ENCODE data around the gene HERC3.

Gene HERC3

DNA sequence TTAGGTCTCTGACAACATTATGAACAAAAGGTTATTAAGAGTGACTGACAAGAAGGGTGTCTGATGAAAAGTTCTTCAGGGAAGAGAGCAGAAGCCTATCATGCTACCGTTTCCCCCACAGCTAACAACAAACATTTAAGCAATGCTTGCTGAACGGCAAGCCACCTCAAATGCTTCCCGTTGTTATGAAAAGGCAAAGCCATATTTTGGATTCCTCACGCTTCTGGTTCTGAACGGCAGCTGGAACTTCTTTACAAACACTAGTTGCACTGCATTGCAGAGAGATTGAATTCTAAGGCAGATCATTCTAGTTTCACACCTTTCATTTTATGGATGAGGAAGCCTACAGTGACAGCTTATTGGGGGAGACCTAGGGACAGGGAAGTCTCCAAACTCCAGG, 153.9 kb downstream of the HERC3 start:
- no peak for DNase-seq (ENCODE audit: low spot score)

DNA sequence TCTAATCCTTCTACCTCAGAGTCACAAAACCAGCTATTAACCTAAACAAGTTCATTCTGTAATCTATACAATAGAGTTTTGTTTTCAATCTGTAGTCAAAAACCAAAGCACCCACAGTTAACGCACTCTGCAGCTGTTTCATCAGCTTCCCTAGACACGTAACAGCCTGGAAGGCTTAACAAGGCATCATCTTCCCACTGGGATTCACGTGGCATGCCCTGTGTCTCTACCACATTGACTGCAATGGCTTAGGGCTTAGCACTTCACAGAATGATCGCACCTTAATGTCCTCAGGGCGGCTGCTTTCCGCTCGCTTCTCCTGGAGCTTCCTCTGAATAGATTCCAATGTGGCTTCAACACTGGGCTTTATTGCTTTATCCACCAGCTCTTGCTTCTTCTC, 155.1 kb downstream of the HERC3 start:
- no peak for DNase-seq (ENCODE audit: low spot score)

DNA sequence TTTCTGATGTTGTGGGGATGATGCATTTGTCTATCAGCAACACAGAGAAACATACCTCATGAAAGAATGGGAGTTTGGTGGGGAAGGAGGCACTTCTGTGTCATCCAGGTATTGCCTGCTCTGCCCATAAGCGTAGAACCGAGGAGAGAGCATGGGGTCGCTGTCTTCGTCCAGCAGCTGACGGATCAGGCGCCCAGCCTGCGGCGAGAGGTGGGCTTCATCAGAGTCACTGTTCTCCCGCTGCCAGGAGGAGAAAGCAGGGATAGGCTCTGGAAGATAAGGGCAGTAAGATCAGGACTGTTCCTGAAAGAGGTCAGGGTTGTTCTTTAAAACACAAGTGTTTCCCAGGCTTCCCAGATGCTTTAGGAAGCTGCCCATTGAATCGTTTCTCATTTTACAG, 158.1 kb downstream of the HERC3 start:
- DNase-seq (ENCODE audit: low spot score) = no peak

DNA sequence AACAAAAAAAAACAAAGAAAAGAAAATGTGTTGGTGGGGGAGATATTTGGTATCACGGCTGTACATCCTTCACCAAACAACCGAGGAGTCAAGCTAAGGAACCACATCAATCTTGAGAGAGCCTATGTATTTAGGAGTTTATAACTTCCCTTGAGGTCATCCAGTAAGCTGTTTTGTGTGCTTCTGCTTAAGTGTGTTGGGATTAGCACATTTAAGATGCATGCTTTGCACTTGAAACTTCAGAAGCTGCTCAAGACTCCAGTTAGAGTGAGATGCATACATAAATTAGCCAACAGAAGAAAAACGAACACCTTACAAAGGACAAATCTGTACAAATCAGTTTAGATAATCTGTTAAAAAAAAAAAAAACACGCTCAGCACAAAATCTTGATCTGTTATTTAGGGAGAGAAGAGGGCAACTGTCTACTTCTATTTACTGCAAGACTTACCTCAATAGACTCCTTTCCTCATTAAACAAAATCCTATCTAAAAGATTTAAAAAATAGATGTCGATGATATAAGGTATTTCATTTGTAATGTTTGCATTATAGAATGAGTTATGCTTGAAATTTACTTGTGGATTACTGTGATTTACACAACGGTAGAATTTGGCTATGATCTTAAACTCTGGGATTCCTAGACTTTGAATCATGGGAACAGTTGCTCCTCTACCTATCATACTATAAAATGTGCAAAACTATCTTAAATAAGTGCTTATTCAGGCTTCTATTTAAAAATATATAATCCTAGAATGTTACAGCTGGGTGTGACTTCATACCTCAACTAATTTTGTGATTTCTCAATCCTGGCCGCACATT, 159.2 kb downstream of the HERC3 start:
- DNase-seq (ENCODE audit: low spot score) = no peak

DNA sequence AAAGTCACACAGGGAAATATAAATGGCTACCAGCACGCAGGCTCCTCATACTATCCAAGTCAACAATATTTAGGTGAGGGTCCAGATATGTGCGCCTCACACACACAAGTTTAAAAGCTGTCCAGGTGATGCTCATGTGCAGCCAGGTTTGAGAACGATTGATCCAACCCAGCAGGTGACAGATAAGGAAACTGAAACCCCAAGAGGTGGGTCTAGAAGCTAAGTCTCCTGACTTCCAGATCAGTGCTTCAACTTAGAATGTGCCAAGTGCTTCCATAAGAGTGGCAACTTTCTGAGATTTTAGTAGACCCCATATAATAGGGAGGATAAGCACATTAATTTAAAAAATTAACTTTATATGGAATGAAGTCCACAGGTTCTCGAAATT, 159.8 kb downstream of the HERC3 start:
- no peak for DNase-seq (ENCODE audit: low spot score)

DNA sequence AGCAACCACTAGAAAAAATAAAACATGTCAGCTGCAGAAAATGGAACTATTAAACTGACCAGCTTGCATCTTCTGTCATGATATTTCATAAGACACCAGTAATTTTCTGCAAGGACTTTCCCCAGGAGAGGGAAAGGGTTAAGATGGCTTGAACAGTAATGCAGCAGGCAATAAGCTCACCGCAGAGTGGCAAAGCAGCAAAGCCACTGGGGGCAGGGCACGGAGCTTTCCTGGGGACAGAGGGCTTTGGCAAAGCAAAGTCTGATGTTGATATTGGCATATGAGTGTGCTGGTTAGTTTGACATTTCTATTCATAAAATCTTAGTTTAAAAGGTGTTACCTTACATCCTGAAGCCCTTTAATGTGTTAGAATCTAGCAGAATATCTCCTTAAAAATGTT, 160.5 kb downstream of the HERC3 start:
- no peak for DNase-seq (ENCODE audit: low spot score)

DNA sequence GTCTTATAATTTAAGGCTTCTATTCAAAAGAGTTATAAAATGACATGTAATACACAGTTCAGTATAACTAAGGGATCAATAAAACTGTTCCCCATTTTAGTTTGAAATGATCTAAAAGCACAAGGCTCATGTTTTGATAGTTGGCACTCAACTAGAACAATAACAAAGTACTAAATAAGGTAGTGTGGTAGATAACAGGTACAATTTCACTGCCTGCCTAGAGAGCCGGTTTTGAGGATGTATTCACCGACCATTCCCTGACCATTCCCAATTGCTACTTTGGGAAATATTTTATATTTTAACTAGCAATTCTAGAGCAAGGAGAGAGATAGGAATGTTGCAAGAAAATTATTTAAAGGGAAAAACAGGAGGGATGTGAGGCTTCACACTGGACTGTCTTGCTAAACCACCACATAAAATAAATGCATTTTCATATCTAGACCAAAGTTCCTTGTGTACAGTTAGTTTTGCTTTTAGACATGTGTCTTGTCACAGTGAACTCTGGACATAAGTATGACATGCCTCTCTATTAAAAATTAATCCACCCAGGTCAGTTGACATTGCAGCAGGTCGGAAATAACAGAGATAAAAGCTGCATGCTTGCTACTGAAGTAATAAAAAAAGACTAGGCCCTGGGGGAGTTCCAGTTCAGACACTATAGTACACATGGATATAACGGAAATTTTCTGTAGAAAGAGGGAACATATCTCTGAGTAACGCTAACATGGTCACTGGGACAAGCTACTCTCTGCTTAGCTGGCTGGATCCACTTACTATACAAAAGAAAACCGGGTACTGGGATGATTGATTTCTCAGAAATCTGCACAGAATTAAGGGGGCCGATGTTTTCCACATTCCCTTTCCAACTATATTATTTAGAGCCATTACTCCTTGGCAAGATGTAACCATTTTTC, 161.6 kb downstream of the HERC3 start:
- DNase-seq (ENCODE audit: low spot score) = peak; percentile 60

DNA sequence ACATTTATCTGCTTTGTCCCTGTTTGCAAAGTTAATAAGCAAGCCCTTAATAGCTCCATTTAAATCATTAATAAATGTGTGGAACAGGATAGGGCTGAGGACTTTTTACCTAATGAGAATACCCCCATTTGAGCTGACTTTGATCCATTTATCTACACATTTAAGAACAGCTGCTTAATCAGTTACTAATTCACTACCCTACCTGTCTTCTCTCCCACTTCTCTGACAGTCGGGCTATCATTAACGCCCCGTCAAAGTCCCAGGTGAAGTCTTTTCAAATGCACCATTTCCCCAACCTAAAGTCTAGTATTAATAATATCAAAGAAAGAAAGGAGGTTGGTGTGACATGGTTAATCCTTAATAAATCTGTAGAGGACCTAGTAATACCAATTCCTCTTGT, 162.5 kb downstream of the HERC3 start:
- DNase-seq (ENCODE audit: low spot score) = no peak

DNA sequence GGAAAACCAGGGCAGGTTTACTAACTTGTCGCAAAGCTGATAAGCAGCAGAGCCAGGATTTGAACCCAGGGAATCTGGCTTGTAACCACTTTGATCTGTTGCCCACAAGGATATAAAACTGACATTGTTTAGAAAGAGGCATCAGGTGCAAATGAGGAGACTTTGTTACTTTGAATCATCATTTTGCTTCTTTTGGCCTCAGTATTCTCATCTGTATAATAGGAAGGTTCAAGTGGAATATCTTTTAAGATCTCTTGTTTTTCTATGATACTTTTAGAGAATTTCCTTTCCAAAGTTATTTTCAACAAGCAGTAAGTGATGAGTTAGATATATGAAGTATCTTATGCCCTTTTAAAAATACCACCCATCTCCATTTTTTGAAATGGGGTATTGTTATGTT, 163.2 kb downstream of the HERC3 start:
- no peak for DNase-seq (ENCODE audit: low spot score)

DNA sequence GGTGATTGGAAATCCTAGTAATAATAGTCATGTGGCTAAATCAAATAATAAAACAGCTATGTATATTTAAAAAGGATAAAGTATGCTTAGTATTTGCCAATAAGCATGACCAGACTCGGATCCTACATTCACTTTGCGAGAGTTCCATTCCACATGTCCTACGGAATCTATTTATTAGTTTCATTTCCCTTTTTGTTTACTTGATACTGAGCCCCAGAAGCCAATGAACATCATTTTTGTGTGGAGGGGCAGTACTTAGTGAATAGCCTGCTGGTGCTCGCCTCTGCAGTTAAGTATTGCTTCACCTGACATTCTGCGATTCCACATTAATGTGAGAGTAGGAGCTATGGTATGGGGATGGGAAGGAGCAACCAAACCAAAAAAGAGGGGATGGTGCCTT, 163.9 kb downstream of the HERC3 start:
- DNase-seq (ENCODE audit: low spot score) = no peak

DNA sequence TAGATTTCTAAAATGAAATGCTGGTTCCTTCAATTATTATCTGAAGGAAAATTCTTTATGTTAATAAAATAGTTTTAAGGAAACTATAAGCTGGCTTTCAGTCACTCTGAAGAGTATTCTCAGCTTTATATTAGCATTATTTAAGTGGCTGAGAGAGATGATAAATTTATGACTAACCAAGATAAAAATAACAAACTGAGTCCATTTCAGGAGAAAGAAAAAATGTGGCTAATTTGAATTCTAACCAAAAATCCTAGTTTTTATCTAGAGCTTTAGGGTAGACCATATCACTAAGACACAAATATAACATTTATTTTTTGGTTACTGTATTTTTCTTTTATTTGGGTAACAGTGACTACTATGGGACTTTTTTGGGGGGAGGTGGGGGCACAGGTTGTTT, 164.8 kb downstream of the HERC3 start:
- no peak for DNase-seq (ENCODE audit: low spot score)

DNA sequence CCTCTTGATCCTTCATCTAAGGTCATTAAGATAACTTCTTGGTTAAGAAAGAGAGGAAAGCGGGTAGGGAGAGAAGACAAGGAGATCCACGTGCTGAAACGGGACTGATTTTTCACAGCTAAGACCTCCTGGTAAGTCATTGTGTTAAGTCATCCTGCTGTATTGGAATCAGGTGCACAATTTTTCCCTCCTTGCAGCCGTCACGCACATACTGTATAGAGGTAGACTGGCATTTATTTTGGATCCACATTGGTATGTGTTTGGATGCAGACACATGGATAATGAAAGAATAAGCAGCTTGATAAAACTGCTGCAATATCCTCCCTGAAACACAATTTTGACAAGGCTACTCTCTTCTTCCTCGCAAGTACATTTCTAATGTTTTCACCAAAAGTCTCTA, 165.5 kb downstream of the HERC3 start:
- no peak for DNase-seq (ENCODE audit: low spot score)

Measured in kidney tubule cell (primary cell).